HEK293T (cell line): Measurements from ENCODE around the gene PPP1R12C.

Experiments
- CTCF ChIA-PET: fragments of 350-600 bp; formaldehyde crosslinking; extraction: SDS; loops from one replicate; lab custom pipeline; 2021; ENCODE audit warnings: antibody characterized with exemption, inconsistent platforms; lab: Yijun Ruan, JAX
- POLR2A ChIA-PET: fragments of 350-600 bp; formaldehyde crosslinking; extraction: SDS; loops from one replicate; lab custom pipeline; 2020; ENCODE audit warnings: antibody characterized with exemption, inconsistent platforms; lab: Yijun Ruan, JAX
- DNase-seq: peaks from one replicate; pipeline ENCODE4 v3.0.0; 2012; ENCODE audit warnings: mixed read lengths; ENCODE audit errors: extremely low spot score
- ARNT ChIP-seq: fragments of 450-650 bp; IDR thresholded peaks from 2 replicates; pipeline ENCODE4 v1.6.1; 2017; ENCODE audit warnings: mild to moderate bottlenecking
- BHLHE40 ChIP-seq: fragments of 450-650 bp; IDR thresholded peaks from 2 replicates; pipeline ENCODE4 v1.6.1; 2016; ENCODE audit warnings: mild to moderate bottlenecking, moderate library complexity, borderline replicate concordance
- CTBP1 ChIP-seq: fragments of 450-650 bp; IDR thresholded peaks from 2 replicates; pipeline ENCODE4 v1.6.1; 2016; ENCODE audit warnings: borderline replicate concordance
- ELF4 ChIP-seq: fragments of 450-650 bp; IDR thresholded peaks from 2 replicates; pipeline ENCODE4 v1.6.1; 2017; ENCODE audit warnings: antibody characterized with exemption
- FOXA1 ChIP-seq: fragments of 450-650 bp; IDR thresholded peaks from 2 replicates; pipeline ENCODE4 v1.6.1; 2016; ENCODE audit warnings: mild to moderate bottlenecking
- FOXK2 ChIP-seq: fragments of 450-650 bp; IDR thresholded peaks from 2 replicates; pipeline ENCODE4 v1.6.1; 2016; ENCODE audit warnings: mild to moderate bottlenecking
- FOXM1 ChIP-seq: fragments of 450-650 bp; IDR thresholded peaks from 2 replicates; pipeline ENCODE4 v1.6.1; 2017; ENCODE audit warnings: mild to moderate bottlenecking, borderline replicate concordance
- HDGF ChIP-seq: fragments of 450-650 bp; IDR thresholded peaks from 2 replicates; pipeline ENCODE4 v1.6.1; 2017; ENCODE audit warnings: antibody characterized with exemption, borderline replicate concordance
- L3MBTL2 ChIP-seq: fragments of 450-650 bp; conservative IDR thresholded peaks from 2 replicates; pipeline ENCODE4 v1.6.1; 2016; ENCODE audit warnings: mild to moderate bottlenecking
- LEF1 ChIP-seq: fragments of 450-650 bp; IDR thresholded peaks from 2 replicates; pipeline ENCODE4 v1.6.1; 2017; ENCODE audit warnings: mild to moderate bottlenecking, borderline replicate concordance
- NFRKB ChIP-seq: fragments of 450-650 bp; IDR thresholded peaks from 2 replicates; pipeline ENCODE4 v1.6.1; 2016; ENCODE audit warnings: mild to moderate bottlenecking, moderate library complexity
- SP1 ChIP-seq: fragments of 450-650 bp; IDR thresholded peaks from 2 replicates; pipeline ENCODE4 v1.6.1; 2017
- SUZ12 ChIP-seq: fragments of 450-650 bp; IDR thresholded peaks from 2 replicates; pipeline ENCODE4 v1.6.1; 2016; ENCODE audit warnings: mild to moderate bottlenecking
- TARDBP ChIP-seq: fragments of 450-650 bp; IDR thresholded peaks from 2 replicates; pipeline ENCODE4 v1.6.1; 2016
- ZNF384 ChIP-seq: fragments of 450-650 bp; IDR thresholded peaks from 2 replicates; pipeline ENCODE4 v1.6.1; 2016
- TF ChIP-seq, protein P1 (sequence below): fragments of 450-650 bp; IDR thresholded peaks from 2 replicates; pipeline ENCODE4 v1.6.1; 2016

PPP1R12C gene

GRCh38 chr19:55092423-55093318, 24.8 kb downstream of the PPP1R12C start:
- POLR2A ChIA-PET: no interaction called here
- no peak for DNase-seq

GRCh38 chr19:55091955-55092354, 25.5 kb downstream of the PPP1R12C start:
- TF ChIP-seq SUZ12 (no peak), SP1 (no peak), LEF1 (no peak), BHLHE40 (no peak)
- no peak for DNase-seq
- CTCF ChIA-PET: no interaction called here
- POLR2A ChIA-PET: no interaction called here

More at GRCh38 chr19:55092423-55093318, 24.8 kb downstream of the PPP1R12C start:
- CTCF ChIA-PET: no interaction called here
- TF ChIP-seq HDGF (no peak), ARNT (no peak), CTBP1 (no peak), LEF1 (no peak), L3MBTL2 (no peak), BHLHE40 (no peak), FOXM1 (no peak)
- TF ChIP-seq, protein P1, sequence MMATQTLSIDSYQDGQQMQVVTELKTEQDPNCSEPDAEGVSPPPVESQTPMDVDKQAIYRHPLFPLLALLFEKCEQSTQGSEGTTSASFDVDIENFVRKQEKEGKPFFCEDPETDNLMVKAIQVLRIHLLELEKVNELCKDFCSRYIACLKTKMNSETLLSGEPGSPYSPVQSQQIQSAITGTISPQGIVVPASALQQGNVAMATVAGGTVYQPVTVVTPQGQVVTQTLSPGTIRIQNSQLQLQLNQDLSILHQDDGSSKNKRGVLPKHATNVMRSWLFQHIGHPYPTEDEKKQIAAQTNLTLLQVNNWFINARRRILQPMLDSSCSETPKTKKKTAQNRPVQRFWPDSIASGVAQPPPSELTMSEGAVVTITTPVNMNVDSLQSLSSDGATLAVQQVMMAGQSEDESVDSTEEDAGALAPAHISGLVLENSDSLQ: no peak

DNA sequence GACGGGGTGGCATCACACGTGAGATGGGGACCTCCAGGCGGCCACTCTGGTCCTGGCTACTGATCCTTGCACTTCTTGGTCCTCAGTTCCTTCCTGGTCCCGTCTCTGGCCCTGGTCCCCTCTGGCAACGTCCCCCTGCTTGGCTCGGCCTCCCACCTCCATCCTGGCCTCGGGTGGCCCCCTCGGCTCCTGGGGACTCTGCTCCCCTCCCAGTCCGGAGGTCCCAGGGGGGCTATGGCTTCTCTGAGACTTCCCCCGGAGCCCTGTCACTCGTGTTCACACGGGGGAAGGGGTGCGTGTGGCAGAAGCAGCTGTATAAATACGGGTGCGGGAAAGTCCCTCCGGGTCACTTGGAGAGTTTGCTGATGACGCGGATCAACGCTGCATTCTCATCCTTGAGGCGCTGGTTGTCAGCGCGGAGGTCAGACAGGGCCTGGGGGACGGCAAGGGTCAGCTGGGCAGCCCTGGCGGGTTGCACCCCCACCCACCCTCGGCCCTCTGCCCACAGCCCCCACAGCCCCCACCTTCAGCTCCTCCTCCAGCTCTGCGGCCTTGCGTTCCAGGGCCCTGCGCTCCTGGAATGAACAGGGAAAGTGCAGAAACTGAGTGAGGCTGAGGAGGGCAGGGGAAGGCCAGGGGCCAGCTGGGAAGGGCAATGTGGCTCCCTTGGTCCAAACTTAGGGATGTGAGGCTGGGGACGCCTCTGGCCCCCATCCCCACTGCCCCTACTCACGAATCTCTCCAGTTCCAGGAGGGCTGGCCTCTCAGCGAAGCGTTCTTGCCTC, 26.1 kb downstream of the PPP1R12C start:
- POLR2A ChIA-PET: no interaction called here
- DNase-seq: no peak
- TF ChIP-seq FOXM1: no peak
- CTCF ChIA-PET: no interaction called here

DNA sequence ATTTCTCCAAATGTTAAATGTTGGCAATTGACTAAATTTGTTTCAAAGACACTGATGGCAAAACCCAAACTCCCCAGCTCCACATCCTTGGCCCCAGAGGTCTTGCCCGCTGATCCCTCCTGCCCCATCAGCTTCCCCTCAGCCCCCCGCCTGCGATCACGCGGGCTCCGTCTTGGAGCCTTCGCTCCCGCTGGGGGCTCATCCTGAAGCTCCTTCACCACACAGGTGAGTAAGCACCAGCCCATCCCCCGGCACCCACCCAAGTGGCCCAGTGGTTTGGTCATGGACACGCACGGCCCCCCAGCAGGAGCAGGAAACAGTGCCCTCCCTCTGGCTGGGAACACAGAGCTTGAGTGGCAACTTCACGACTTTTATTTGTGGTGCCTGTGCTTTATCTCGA, 26.9 kb downstream of the PPP1R12C start:
- TF ChIP-seq SP1: no peak
- no peak for TF ChIP-seq CTBP1
- no peak for TF ChIP-seq FOXM1
- no peak for TF ChIP-seq NFRKB
- TF ChIP-seq TARDBP: no peak
- no peak for TF ChIP-seq SUZ12
- TF ChIP-seq, protein P1: no peak
- TF ChIP-seq ARNT: no peak
- no peak for TF ChIP-seq ELF4
- no peak for TF ChIP-seq FOXK2
- no peak for TF ChIP-seq HDGF
- TF ChIP-seq L3MBTL2: no peak
- no peak for TF ChIP-seq FOXA1
- TF ChIP-seq BHLHE40: no peak
- no peak for TF ChIP-seq ZNF384
- no peak for TF ChIP-seq LEF1
- DNase-seq: no peak
- ChIA-PET POLR2A (interaction anchor here (2.1 kb wide), 1 partner anchor 11 kb away, joined by 16 read pairs; no protein-coding TSS in a partner anchor), CTCF (no interaction called here)

GRCh38 chr19:55089342-55089944, 28.0 kb downstream of the PPP1R12C start:
- DNase-seq: no peak
- TF ChIP-seq, protein P1: no peak
- TF ChIP-seq FOXK2: no peak
- TF ChIP-seq ZNF384: no peak
- TF ChIP-seq TARDBP: no peak
- no peak for TF ChIP-seq FOXM1
- TF ChIP-seq SP1: no peak
- no peak for TF ChIP-seq ARNT
- no peak for TF ChIP-seq L3MBTL2
- no peak for TF ChIP-seq LEF1
- TF ChIP-seq CTBP1: no peak
- TF ChIP-seq ELF4: no peak
- no peak for TF ChIP-seq BHLHE40
- no peak for TF ChIP-seq SUZ12
- TF ChIP-seq NFRKB: no peak
- TF ChIP-seq FOXA1: no peak
- TF ChIP-seq HDGF: no peak
- ChIA-PET CTCF (interaction anchor here (0.6 to 1.2 kb wide), 4 partner anchors 9 to 70 kb away, joined by 3 to 4 read pairs (median 3); no protein-coding TSS in a partner anchor), POLR2A (interaction anchor here (1.6 to 2.1 kb wide), 2 partner anchors 10 to 28 kb away, joined by 6 to 16 read pairs; partner anchors contain the start of gene PPP1R12C)
